NCI-H146 (cell line): ENCODE results near the gene RSRC1.

Experiments used
- DNase-seq: peaks from one replicate; lab custom pipeline; 2025; lab: John Stamatoyannopoulos, UW

The RSRC1 gene

DNA sequence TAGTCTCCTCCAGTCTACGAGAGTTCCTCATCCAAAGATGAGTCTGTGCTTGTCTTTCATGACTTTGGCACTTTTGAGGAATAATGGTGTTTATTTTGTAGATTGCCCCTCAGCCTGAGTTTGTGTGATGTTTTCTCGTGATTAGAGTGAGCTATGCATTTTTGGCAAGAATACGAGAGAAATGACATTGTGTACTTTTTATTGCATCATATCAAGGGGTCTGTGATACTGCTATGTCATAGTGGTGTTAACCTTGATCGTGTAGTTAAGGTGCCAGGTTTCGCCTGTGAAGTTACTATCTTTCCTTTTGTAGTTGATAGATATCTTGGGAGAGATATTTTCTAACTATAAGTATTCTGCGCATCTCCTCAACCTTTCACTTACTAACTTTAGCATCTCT is 18.9 kb downstream of the RSRC1 start:
- no peak for DNase-seq

DNA sequence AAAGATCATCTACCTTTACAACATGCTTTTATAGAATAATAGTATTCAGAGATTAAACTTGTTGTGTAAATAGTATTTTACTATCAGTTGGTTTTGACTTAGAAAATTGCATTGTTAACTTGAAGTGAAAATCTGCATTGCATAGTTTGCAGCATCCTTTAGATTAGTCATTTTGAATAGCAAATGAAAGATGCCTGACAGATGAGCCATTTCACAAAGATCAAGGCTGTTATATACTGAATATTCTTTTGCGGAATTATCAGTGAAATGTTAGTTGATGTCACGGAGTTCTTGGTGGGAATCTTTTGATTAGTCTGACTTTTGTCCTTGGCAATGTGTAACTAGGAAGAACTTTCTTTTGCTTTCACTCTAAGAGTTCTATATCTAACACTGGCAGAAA is 24.5 kb downstream of the RSRC1 start:
- DNase-seq, result no peak

DNA sequence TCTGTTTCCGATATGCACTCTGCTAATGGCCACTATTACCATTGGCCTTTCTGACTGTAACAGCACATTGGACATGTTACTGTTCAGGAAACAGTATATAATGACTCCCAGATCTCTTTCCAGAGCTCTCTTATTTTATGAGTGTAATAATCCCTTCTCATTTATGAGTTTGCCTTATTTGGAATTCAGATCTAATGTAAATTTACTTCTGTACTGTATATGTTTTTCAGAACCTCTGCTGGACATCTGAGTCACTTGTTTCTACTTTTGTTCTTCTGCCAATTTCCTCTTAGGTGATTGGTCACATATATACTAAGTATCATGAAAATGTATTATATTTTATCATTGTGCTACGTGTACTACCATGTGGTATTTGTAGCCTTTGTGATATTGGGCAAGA is 30.5 kb downstream of the RSRC1 start:
- DNase-seq, result no peak

DNA sequence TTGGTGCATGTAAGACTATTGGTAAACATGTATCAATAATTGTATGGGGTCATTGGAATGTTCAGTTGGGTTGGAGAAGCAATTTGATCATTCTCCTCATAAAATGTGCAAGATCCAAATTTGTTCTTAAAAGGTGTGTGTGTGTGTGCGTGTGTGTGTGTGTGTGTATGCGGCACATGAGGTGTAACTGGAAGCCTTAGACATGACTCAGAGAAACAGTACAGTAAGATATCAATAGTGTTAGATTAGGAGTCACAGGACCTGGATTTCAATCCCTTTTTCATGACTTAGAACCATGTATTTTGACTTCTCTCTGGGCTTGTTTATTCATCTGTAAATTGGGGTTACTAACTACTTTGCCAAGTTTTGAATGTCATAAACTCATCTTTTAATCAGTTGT is 38.3 kb downstream of the RSRC1 start:
- DNase-seq, result no peak

DNA sequence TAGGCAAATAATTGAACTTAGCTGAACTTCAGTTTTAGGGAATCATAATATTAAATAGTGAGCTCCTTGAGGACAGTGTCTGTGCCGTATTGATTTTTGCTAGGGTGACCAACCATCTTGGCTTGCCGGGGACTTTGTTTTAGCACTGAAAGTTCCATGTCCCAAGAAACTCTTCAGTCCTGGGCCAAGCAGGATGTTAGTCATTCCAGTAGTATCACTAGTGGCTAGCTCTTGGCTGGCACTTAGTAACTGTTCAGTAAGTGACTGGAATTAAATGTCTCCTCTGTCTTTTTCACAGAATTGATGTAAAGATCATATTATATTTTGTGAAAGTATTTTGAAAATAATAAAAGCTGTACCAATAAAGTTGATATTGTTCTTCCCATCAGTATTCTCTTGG is 42.3 kb downstream of the RSRC1 start:
- DNase-seq, result no peak

DNA sequence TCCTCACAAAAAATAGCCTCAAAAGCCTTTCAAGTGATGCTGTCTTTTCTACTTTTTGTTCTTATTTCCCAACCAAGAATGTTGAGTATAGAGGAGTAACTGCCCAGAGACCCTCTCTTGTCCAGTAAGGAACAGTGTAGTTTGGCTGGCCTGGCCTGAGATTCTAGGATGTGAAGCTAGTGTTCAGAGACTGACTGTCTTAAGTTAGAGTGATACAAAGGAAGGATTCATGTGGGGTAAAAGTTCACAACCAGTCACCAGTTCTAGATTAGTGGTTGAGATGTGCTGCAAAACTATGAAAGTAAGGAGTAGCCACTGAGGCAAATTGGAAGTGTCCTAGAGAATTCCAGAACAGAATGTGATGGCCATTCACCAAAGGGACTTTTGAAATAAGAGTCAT is 49.1 kb downstream of the RSRC1 start:
- no peak for DNase-seq

DNA sequence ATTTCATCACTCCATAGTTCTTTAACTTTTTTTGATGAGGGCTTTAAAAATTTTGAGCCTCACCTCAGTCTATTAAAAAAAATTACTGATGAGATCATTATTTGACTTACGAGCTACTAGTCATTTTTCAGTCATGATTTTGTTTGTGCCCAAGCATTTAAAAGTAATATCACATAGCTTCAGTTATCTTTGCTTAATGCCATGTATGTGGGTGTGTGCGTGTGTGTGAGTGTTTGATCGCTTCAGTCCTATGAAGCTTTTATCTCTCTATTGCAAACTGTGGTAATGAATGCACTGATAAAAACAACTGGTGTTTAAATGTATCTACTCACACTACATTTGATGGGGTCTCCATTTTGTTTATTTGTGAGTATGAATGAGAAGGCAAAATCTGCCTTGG is 49.8 kb downstream of the RSRC1 start:
- no peak for DNase-seq

DNA sequence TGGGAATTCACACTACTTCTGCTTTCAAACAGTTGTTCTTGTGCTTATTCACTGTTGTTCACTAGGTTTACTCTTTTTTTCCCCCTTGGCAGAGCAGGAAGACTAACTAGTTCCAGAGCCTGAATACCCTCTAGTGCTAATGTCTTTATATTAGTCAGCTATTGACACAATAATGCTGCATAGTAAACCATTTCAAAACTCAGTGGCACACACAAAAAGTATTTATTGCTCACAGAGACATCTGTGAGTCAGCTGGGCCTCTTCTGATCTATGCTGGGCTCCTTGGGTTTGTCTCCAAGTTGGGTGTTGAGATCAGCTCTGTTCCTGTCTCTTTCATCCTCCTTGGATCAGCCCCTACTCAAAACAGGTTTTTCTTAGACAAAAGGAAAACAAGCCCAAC is 51.1 kb downstream of the RSRC1 start:
- DNase-seq, result no peak

DNA sequence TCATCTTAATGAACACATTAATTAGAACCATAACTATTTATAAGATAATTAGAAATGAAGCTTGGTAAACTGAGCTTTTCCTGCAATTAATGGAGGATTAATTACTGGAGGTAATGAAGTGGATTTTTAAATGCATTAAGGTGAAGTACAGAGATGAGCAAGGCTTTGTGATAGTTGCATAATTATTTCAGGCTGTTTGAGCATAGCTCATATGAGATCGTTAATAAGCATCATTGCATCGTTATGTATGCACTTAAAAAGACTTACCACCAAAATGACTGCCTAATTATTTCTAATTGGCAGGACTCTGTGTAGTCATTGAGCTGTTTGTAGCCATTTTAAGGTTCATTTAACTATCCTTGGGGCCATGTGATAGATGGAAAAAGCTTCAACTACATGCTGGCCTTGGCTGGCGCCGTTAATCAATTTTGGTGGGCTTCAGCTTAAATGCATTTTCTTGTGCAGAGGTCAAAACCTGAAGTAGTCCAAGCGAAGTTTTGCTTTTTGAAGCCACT is 55.3 kb downstream of the RSRC1 start:
- DNase-seq, result no peak

DNA sequence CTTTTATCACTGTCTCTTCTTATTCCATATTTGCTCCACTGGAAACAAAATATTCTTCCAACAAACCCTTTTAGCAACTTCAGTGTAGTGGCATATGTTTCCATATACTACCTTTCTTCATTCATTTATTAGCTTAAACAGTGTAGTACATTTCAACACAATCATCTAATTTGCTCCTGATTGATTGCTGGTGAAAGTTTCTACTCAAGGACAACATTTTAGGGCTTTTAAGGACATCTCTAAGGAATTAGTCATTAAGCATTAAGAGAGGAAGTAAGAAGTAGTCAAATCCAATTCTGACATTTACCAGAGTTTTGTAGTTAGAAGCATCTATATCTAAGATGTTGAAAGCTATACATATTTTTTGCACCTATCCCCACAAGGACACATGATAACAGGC is 55.8 kb downstream of the RSRC1 start:
- no peak for DNase-seq

DNA sequence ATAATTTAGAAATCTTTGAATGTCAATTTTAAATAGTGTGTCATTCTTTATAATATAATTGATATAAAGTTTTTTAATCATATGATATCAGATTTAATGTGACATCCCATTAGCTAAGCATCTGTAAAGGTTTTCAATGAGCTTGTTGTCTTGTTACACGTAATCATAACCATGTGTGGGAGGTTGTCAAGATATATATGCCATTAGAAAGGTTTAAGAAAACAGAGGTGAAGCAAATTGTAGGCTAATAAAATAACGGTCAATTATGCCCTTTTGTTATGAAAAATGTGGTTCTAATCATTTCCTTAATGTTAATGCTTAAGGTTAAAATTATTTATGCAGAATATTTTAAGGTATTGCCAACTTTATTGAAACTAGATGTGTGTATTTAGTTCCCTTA is 56.3 kb downstream of the RSRC1 start:
- DNase-seq, result no peak

DNA sequence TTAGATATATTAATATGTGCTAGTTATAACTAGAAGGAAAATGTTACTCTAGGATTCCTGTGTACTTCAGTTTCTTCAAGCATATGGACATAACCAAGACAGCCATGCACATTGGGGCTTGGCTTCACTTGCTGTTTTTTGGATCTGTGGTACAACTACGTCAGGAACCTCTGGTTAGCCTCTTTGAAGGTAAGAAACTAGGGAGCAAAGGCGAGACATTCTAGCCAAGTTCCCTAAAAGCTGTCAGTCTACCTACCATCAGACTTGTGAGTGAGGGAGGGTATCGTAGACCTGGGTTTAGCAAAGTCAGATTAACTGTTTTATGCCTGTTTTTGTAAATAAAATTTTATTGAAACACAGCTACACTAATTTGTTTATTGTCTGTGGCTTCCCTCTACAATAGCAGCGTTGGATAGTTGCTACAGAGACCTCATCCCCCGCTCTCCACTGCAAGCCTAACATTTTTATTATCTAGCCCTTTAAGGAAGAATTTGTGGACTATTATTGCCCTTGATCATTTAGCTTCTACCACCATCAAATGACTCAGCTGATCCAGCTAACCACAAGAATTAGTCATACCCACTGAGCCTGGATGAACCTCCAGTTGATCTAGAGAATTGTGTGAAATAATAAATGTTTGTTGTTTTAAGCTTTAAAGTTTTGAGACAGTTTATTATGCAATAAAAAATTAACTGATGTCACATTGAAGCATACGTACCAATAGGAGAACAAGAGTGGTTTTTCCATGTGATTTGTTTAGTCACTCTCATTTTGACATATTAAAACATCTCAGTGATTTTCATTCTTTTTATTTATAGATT is 58.1 kb downstream of the RSRC1 start:
- DNase-seq, result no peak

DNA sequence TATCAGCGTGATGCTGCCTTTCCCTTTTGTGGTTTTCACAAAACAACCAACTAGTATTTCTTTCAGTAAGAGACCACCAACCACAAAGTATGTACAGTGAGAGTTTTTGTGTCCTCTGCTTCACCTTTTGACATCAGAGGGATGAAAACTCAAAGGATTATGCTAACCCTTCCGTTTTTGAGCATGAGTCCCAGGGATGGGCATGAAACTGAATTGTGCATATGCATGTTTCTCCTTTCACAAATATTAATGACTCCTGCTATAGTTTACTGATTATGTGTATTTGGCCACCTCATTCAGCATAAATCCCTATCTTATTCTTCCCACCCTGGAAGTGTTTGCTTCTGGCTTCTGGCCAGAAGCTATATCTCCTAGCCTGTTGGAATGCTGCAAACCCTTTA is 59.2 kb downstream of the RSRC1 start:
- no peak for DNase-seq

DNA sequence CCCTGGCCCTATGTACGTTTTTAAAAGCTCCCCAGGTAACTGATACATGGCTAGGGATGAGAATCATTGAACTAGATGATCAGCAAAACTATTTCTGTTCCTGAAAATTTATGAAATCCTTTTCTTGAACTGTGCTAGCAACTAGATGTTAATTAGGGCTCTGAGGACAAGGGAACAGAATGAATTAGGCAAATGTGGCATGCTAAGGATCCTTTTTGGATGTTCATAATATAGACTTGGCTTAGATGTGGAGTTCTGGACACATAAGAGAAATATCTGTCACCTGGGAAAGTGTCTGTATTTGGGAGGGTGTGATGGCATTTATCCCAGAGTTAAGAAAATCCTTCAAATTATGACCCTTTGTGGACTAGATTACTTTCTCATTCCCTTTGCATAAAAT is 71.2 kb downstream of the RSRC1 start:
- no peak for DNase-seq

DNA sequence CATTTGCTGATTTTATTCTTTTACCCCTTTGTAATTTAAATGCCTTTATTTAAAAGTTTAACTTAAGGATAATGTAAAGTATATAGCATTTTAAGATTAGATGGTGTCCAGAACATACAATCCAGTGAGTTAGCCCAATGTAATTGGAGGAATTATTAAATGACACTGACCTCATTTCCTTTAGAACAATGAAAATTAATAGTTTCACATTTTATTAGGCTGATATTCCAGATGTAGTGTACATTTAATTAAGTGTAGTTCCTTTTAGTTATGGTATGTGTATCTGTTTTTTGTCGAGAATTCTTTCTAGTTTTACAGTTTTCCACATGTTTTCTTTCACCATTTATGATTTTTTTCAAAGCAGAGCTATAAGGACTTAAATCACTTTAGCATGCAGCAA is 75.8 kb downstream of the RSRC1 start:
- DNase-seq, result no peak

DNA sequence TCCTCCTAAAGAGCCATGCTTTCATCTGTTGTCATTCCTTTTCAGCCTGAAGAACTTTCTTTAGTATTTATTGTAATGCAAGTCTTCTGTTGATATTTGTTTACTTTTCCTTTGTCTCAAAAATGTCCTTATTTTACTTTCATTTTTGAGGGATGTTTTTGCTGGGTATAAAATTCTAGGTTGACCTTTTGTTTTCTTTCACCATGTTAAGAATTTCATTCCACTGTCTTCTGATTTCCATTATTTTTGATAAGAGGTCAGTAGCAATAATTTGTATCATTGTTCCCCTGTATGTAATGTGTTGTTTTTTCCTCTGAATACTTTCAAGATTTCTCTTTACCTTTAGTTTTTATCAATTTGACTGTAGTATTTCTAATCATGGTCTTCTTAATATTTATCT is 91.1 kb downstream of the RSRC1 start:
- no peak for DNase-seq

DNA sequence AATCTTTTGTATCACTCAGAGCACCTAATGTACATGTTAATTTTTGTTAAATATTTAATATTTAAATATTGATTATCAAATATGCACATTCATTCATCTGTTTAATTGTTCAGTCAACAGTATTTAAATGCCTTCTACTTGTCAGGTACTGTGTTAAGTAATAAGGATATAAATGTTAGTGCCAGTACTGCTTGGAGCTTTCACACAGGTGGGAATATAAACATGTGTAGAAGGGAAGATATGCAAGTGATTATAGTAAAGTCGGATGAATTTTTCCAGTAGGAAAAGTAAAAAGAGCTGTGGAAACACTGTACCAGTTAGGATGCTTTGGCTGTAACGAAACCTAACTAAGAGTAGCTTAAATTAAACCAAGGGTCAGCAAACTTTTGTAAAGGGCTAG is 95.4 kb downstream of the RSRC1 start:
- no peak for DNase-seq

DNA sequence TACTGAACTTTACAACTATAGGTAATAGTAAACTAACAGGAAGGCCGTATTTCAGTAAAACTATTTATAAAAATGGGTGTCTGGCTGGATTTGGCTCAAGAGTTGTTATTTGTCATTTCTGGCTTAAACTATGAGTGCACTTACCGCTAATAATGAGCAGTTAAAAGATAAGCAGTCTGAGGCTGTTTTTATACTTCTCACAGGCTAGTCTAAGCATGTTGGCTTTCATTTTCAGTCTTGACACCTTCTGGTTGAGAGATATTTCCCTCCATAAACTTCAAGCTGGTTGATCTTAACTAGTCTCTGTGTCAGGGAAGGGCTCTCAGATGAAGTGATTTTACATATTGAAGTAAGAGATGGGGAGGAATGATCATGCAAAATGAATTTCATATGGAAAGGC is 96.1 kb downstream of the RSRC1 start:
- no peak for DNase-seq

DNA sequence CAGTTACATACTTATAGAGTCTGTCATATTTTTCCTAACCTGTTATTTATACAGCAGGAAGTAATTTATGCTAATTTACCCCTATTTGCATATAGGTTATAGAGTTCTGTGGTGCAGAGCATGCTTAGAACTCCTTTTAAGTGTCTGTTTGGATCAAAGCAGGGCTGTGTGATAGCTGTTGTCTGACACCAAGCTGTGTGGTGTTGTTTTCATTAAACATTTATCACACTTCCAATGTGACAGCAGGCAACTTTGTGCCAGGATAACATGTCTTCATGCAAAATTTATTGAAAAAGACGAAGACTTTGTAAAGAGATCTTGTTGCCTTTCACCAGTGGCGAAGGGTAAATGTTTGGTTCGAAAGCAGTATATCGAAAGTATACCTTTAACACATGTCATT is 100.2 kb downstream of the RSRC1 start:
- no peak for DNase-seq

DNA sequence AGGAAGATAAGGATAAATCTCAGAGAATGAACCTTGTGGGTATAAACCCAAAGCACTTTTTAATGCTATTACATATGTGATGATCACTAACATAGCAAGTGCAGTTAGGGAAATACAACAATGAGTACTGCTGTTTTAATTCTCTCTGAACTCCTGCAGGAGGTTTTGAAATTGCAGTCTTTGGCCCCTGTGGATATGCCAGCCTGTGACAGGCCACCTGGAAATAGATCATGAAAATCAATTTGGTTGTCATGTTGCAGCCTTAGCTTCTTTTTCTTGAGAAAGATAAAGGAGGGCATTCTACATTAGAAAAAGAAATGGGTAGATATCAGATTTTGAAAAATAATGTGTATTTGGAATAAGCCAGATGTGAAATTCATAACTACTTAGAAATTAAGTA is 103.6 kb downstream of the RSRC1 start:
- no peak for DNase-seq

DNA sequence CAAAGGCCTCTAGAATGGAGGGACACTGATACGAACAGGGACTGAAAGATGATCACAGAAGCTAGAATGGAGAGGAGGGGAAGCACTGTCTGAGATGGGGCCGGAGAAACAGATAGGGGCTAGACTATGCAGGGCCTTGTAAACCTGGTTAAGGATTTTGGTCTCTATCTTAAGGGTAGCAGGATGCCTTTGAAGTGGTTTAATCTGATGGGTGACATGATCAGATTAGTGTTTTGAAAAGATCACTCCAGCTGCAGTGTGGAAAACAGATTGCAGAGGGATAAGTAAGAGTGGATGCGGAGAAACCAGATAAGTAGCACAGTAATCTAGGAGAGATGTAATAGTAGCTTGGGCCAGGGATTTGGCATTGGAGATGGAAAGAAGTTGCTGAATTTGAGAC is 108.1 kb downstream of the RSRC1 start:
- no peak for DNase-seq

DNA sequence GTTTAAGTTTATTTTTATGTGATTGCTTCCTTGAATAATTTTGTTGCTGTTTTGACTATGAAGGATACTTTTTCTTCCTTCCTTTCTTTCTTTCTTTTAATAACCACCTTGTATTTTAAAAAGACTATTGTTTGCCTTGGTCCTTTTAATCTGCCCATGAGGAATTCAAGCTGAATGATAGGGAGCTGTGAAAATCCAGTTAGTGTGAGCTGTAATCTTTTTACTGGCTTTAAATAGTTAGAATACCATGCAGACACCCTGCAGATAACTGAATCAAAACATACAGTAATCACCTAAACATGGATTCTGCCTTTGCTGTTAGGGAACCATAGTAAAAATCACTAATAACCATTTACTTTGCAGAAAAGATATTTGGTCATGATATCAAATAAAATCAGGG is 110.7 kb downstream of the RSRC1 start:
- no peak for DNase-seq

DNA sequence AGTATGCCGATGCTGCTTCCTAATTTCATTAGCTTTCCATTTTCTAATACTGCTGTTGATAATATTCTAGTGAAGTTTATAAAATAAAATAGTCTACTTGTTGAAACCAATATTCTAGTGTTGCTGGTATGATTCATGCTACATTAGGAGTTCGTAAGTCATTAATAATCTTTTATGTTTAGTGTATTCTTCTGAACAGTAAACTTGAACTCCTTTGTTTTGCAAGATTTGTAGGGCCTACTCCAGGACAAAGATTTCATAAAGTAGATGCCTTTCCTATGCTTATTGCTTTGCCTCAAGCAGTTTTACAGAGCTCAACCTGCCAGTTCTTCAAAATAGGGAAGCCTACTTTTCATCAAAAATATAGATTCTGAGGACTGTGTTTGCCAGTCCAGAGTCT is 111.5 kb downstream of the RSRC1 start:
- no peak for DNase-seq

DNA sequence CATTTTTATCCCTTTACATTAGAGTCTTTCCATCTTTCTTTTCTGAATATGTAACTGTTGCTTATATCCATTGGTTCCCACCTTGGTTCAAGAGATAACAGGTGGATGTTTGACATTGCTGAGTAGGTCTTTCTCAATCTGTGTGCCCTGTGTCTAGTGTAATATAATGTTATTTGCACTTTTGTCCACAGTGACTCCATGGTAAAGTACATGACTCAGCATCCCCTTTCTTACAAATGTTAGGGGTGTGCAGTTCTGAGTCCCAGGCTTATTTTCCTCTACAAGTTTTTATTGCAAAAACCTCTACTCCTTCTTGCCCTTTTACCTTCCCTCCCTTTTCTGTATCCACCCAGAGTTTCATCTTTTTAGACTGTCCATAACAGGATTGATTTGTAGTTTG is 116.5 kb downstream of the RSRC1 start:
- DNase-seq, result no peak
